Measurements from ENCODE around the gene NR3C1. TPM values are rescaled to one million over a fixed set of nuclear protein-coding genes. Genes with fewer than 3 reads are reported as not detected.

Gene NR3C1
- total RNA-seq: 10 to 100 TPM; 48.6 to 53.9 TPM

DNA sequence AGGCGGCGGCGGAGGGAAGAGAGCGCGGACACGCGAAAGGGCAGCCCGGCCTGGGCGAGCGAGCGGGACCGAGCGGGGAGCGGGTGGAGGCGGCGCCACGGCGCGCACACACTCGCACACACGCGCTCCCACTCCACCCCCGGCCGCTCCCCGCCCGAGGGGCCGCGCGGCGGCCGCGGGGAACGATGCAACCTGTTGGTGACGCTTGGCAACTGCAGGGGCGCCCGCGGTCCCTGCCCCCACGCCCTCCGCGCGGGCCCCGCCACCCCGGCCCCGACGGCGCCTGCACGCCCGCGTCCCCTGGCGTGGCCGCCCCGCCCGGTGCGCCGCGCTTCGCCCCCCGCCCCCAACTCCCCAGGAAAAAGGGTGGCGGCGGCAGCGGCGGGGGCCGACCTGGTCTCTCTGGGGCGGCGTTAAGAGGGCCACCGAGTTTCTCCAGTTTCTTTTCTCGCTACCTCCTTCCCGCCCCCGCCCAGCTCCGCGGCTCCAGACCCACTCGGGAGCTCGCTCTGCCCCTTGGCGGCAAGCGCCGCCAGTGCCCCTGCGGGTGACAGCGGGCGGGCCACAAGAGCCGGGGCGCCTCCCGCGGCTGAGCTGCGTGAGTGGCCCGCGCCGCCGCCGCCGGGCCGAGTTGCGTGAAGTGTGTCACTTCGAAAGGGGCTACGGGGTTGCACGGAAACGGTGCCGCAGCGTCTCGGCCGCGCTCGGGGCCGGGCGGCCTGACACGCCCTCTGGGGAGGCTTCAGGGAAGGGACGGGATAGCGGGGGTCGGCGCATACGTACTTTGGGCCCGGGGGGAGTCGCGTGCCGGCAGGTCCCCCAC is at the start of gene NR3C1:
Gene NR3C1 (minus strand): TSS at position 94 of the 823 bp plus-strand sequence. CDS start 2,847 bp downstream, outside the sequence.
- ChIA-PET POLR2A (interaction anchor here (0.6 to 3.0 kb wide), 17 partner anchors 10 to 422 kb away, joined by 3 to 54 read pairs (median 4); no protein-coding TSS in a partner anchor), CTCF (interaction anchor here (0.7 to 3.0 kb wide), 39 partner anchors 9 to 786 kb away, joined by 3 to 37 read pairs (median 4); no protein-coding TSS in a partner anchor)
- intact Hi-C loops (cut with micrococcal nuclease): loop anchor here (1.0 to 10.0 kb wide), 12 partner anchors 49 to 786 kb away; partner anchors contain the start of genes KCTD16 and YIPF5

GRCh38 chr5:143449772-143450171 is 46.3 kb upstream of the NR3C1 start:
- intact Hi-C loops (cut with micrococcal nuclease): loop anchor here (5.0 kb wide), 2 partner anchors 108 to 203 kb away; no protein-coding TSS in a partner anchor
- no peak overlapping the region for H3K4me3 Mint-ChIP-seq

More for the DNA sequence above, at the start of gene NR3C1:
- H3K9me3 Mint-ChIP-seq: no peaks in the 10 kb centered on the region
- peaks cover 47% of the 10 kb centered on the region for H3K4me1 Mint-ChIP-seq (ENCODE audit: low read depth)
- H3K4me3 Mint-ChIP-seq: peak within 1 kb of the TSS; percentile 89
- peak; percentile 87 for DNase-seq
- H3K36me3 Mint-ChIP-seq: peaks cover 23% of the 10 kb centered on the region
- H3K27ac Mint-ChIP-seq: peak within 1 kb of the TSS; percentile 100
- no peaks in the 10 kb centered on the region for H3K27me3 Mint-ChIP-seq

DNA sequence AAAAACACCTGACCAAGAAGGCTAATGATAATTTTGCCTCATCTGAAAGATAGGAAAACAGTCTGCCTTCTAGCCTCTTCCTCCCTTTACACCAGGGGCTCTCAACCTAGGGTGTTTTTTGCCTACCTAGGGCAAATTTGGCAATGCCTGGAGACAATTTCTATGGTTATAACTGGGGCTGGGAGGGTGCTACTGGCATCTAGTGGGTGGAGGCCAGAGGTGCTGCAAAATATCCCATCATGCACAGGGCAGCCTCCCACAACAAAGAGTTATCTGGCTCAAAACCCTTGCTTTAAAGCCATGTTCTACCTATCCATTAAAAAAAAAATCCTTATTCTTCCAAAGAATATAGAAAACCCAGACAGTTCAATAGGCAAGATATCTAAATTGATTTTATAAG is 45.0 kb upstream of the NR3C1 start:
- Mint-ChIP-seq H3K9me3 (no peaks in the 10 kb centered on the region), H3K4me3 (no peak overlapping the region), H3K36me3 (peaks cover 1% of the 10 kb centered on the region), H3K4me1 (ENCODE audit: low read depth) (peaks cover 34% of the 10 kb centered on the region), H3K27ac (no peak overlapping the region), H3K27me3 (no peaks in the 10 kb centered on the region)
- ChIA-PET CTCF (interaction anchor here (1.0 kb wide), 1 partner anchor 13 kb away, joined by 3 read pairs; no protein-coding TSS in a partner anchor), POLR2A (interaction anchor here (1.3 kb wide), 1 partner anchor 15 kb away, joined by 6 read pairs; no protein-coding TSS in a partner anchor)
- peak; percentile 52 for DNase-seq
- intact Hi-C loops (cut with micrococcal nuclease): loop anchor here (5.0 kb wide), 2 partner anchors 109 to 204 kb away; no protein-coding TSS in a partner anchor

More at GRCh38 chr5:143449772-143450171, 46.3 kb upstream of the NR3C1 start:
- Mint-ChIP-seq H3K9me3 (no peaks in the 10 kb centered on the region), H3K27ac (no peak overlapping the region), H3K4me1 (ENCODE audit: low read depth) (peaks cover 32% of the 10 kb centered on the region), H3K27me3 (no peaks in the 10 kb centered on the region), H3K36me3 (no peaks in the 10 kb centered on the region)
- ChIA-PET CTCF (interaction anchor here (0.7 kb wide), 1 partner anchor 91 kb away, joined by 3 read pairs; no protein-coding TSS in a partner anchor), POLR2A (no interaction called here)
- DNase-seq: no peak

GRCh38 chr5:143447983-143448382 is 44.5 kb upstream of the NR3C1 start:
- no peak for DNase-seq
- Mint-ChIP-seq H3K4me1 (ENCODE audit: low read depth) (peaks cover 34% of the 10 kb centered on the region), H3K27ac (peak overlapping the region; percentile 58), H3K27me3 (no peaks in the 10 kb centered on the region), H3K36me3 (peaks cover 1% of the 10 kb centered on the region), H3K4me3 (no peak overlapping the region), H3K9me3 (no peaks in the 10 kb centered on the region)
- intact Hi-C loops (cut with micrococcal nuclease): loop anchor here (2.0 to 5.0 kb wide), 3 partner anchors 15 to 204 kb away; no protein-coding TSS in a partner anchor
- ChIA-PET CTCF (interaction anchor here (0.7 to 1.7 kb wide), 4 partner anchors 12 to 157 kb away, joined by 3 to 4 read pairs (median 4); partner anchors contain the start of gene NR3C1), POLR2A (interaction anchor here (1.3 kb wide), 1 partner anchor 14 kb away, joined by 6 read pairs; no protein-coding TSS in a partner anchor)

DNA sequence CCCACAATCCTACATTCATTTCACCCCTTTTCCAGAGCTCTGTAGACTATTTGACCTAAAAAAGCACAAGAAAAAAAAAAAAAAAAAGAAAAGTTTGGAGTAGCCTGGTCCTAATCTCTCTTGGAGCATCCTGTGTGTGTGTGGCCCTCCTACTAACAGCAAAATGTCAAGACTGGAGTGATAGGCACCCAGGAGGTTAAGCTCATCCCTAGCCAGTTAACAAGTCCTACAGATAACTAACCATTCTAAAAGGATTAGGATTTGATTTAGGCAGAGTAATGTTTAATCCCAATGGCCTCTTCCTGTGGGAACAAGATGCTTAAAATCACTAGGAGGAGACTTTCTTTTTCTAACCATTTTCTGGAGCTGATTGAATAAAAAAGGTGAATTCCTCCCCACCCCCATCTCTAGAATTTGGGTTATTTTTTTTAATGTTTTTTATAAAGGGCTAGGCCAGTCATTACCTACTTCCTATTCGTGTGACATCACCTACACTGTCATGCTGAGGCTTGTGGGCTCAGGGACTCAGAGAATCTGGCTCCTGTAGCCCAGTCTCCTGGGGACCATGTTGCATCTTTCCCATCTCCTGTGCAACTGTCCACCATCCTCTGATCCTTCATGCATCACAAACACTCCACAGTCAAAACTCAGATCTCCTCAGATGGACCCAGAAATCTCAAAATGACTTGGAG is 43.2 kb upstream of the NR3C1 start:
- DNase-seq: peak; percentile 49
- H3K27ac Mint-ChIP-seq: peak overlapping the region; percentile 53
- H3K4me3 Mint-ChIP-seq: no peak overlapping the region
- intact Hi-C loops (cut with micrococcal nuclease): loop anchor here (1.0 to 5.0 kb wide), 4 partner anchors 9 to 206 kb away; no protein-coding TSS in a partner anchor
- ChIA-PET CTCF (interaction anchor here (0.6 to 1.7 kb wide), 8 partner anchors 32 to 698 kb away, joined by 3 to 4 read pairs (median 4); no protein-coding TSS in a partner anchor), POLR2A (interaction anchor here (0.8 to 0.9 kb wide), 2 partner anchors 20 to 43 kb away, joined by 3 read pairs; partner anchors contain the start of gene NR3C1)
- no peaks in the 10 kb centered on the region for H3K9me3 Mint-ChIP-seq
- peaks cover 1% of the 10 kb centered on the region for H3K36me3 Mint-ChIP-seq
- peaks cover 34% of the 10 kb centered on the region for H3K4me1 Mint-ChIP-seq (ENCODE audit: low read depth)
- H3K27me3 Mint-ChIP-seq: no peaks in the 10 kb centered on the region

GRCh38 chr5:143445776-143446175 is 42.3 kb upstream of the NR3C1 start:
- ChIA-PET POLR2A (interaction anchor here (0.8 to 0.9 kb wide), 2 partner anchors 19 to 42 kb away, joined by 3 read pairs; partner anchors contain the start of gene NR3C1), CTCF (interaction anchor here (0.6 to 1.4 kb wide), 5 partner anchors 32 to 697 kb away, joined by 3 to 4 read pairs (median 4); no protein-coding TSS in a partner anchor)
- intact Hi-C loops (cut with micrococcal nuclease): loop anchor here (1.0 to 5.0 kb wide), 4 partner anchors 8 to 207 kb away; no protein-coding TSS in a partner anchor
- H3K4me3 Mint-ChIP-seq: no peak overlapping the region
- DNase-seq: no peak
- H3K9me3 Mint-ChIP-seq: no peaks in the 10 kb centered on the region
- H3K4me1 Mint-ChIP-seq (ENCODE audit: low read depth): peaks cover 34% of the 10 kb centered on the region
- no peaks in the 10 kb centered on the region for H3K27me3 Mint-ChIP-seq
- peaks cover 1% of the 10 kb centered on the region for H3K36me3 Mint-ChIP-seq
- no peak overlapping the region for H3K27ac Mint-ChIP-seq

DNA sequence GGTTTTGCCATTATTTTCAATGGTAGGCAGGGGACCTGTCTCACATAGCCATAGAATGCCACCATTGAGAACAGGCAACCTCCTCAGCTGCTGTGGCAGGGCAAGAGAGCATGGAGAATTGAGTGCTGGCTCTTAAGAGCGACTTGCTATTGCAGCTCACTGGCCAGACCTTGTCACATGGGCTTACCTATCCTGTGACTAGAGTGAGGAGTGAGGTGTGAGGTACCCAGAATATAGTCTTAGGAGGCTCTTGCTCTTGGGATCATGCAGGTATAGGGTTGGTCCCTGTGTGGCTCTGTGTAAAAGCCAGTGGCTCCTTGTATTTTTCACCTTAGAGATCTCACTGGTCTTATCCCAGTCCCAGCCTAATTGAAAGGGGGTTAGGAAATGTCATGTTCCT is 39.8 kb upstream of the NR3C1 start:
- CTCF ChIA-PET: no interaction called here
- Mint-ChIP-seq H3K9me3 (no peaks in the 10 kb centered on the region), H3K4me1 (ENCODE audit: low read depth) (peaks cover 31% of the 10 kb centered on the region), H3K36me3 (peaks cover 1% of the 10 kb centered on the region), H3K27ac (no peak overlapping the region), H3K27me3 (no peaks in the 10 kb centered on the region), H3K4me3 (no peak overlapping the region)
- intact Hi-C loops (cut with micrococcal nuclease): no loop called here
- POLR2A ChIA-PET: no interaction called here
- no peak for DNase-seq

- no peaks in the 10 kb centered on the region for H3K9me3 Mint-ChIP-seq
- POLR2A ChIA-PET: no interaction called here
- no peak overlapping the region for H3K4me3 Mint-ChIP-seq
- no peak for DNase-seq
- no peak overlapping the region for H3K27ac Mint-ChIP-seq
- peaks cover 28% of the 10 kb centered on the region for H3K4me1 Mint-ChIP-seq (ENCODE audit: low read depth)
- intact Hi-C loops (cut with micrococcal nuclease): no loop called here
- H3K27me3 Mint-ChIP-seq: no peaks in the 10 kb centered on the region
- H3K36me3 Mint-ChIP-seq: peaks cover 1% of the 10 kb centered on the region
- CTCF ChIA-PET: interaction anchor here (1.5 kb wide), 1 partner anchor 38 kb away, joined by 3 read pairs; no protein-coding TSS in a partner anchor
Measured at GRCh38 chr5:143442385-143442784, 38.9 kb upstream of the NR3C1 start.

DNA sequence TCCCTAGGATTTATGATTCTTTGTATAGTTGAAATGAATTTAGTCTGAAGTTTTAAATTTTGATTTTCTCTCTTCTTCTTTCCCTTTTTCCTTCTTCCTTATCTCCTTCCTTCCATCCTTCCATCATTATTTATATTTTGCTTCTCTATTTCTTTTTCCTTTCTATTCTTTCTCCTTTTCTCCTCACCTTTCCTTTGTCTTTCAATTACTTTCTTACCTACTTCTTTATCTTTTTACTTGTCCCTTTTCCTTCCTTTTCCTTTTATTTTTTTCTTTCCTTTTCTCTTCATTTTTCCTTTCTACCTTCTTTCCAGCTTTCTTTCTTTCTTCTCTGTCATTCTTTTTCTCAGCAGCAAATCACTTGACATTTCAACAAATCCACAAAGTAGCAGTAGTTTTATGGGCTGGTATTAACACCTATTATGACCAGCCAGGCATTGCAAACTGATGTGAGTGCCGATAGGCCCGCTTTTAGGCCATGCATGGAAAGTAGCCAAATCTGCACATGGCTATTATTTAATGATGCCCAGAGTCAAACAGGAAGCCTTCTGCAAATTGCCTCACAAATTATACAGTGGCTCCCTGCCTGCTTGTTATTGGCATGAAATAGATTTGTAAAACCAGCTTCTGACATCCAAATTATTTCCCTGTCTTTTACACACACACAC is 37.1 kb upstream of the NR3C1 start:
- Mint-ChIP-seq H3K27me3 (no peaks in the 10 kb centered on the region), H3K4me3 (no peak overlapping the region), H3K9me3 (no peaks in the 10 kb centered on the region), H3K4me1 (ENCODE audit: low read depth) (peaks cover 25% of the 10 kb centered on the region), H3K27ac (no peak overlapping the region), H3K36me3 (peaks cover 1% of the 10 kb centered on the region)
- POLR2A ChIA-PET: no interaction called here
- CTCF ChIA-PET: interaction anchor here (1.0 kb wide), 1 partner anchor 384 kb away, joined by 3 read pairs; no protein-coding TSS in a partner anchor
- DNase-seq: no peak
- intact Hi-C loops (cut with micrococcal nuclease): no loop called here

- Mint-ChIP-seq H3K4me1 (ENCODE audit: low read depth) (peaks cover 46% of the 10 kb centered on the region), H3K9me3 (no peaks in the 10 kb centered on the region), H3K27me3 (no peaks in the 10 kb centered on the region), H3K27ac (peak overlapping the region; percentile 20), H3K4me3 (no peak overlapping the region), H3K36me3 (no peaks in the 10 kb centered on the region)
- ChIA-PET CTCF (no interaction called here), POLR2A (interaction anchor here (1.0 kb wide), 1 partner anchor 166 kb away, joined by 3 read pairs; no protein-coding TSS in a partner anchor)
- DNase-seq: no peak
- intact Hi-C loops (cut with micrococcal nuclease): loop anchor here (1.0 to 10.0 kb wide), 2 partner anchors 9 to 663 kb away; partner anchors contain the start of gene ARHGAP26
Measured at GRCh38 chr5:143437666-143438273, 34.3 kb upstream of the NR3C1 start.
